ENCODE data around the gene ASH1L.

The ASH1L gene

DNA sequence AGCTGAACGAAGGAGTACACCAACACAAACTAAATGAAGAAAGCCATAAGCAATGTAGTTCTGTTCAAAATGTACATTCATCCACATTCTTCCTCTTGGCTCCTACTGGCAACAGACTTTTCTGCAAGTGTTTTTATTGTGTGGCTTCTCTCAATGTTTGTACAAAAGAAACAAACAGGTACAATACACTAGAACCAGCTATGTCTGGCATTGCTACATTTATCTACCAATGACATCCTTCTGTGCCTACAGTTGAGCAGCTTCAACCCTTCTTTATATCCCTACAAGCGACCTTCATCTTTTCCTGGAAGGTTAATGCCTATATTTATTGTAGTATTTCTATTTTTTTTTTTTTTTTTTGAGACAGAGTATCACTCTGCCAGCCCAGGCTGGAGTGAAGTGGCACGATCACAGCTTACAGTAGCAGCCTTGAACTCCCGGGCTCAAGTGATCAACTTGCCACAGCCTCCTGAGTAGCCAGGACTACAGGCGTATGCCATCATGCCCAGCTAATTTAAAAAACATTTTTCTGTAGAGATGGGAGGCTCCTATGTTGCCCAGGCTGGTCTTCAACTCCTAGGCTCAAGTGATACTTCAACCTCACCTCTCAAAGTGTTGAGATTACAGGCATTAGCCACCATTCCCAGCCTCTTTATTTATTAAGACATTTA, 89.3 kb downstream of the ASH1L start:
- no peaks in the 10 kb centered on the region for H3K27me3 ChIP-seq (ENCODE audit: control insufficient read depth, insufficient read depth, low read length, poor library complexity, severe bottlenecking)
- H3K27ac ChIP-seq (ENCODE audit: insufficient read depth, low read depth, low read length, poor library complexity, severe bottlenecking) = no peak overlapping the region
- 95 to 97% methylated on average over 4 to 5 of the region's 5 CpGs for WGBS, 2 experiments
- peaks cover 5% of the 10 kb centered on the region for H3K36me3 ChIP-seq (ENCODE audit: control insufficient read depth, insufficient read depth, low read length)
- H3K4me1 ChIP-seq (ENCODE audit: control insufficient read depth, insufficient read depth, low read length) = peaks cover under 1% of the 10 kb centered on the region
- H3K4me3 ChIP-seq (ENCODE audit: insufficient read depth, low read depth, low read length) = no peak overlapping the region
- no peaks in the 10 kb centered on the region for H3K9me3 ChIP-seq (ENCODE audit: control insufficient read depth, low read length)

DNA sequence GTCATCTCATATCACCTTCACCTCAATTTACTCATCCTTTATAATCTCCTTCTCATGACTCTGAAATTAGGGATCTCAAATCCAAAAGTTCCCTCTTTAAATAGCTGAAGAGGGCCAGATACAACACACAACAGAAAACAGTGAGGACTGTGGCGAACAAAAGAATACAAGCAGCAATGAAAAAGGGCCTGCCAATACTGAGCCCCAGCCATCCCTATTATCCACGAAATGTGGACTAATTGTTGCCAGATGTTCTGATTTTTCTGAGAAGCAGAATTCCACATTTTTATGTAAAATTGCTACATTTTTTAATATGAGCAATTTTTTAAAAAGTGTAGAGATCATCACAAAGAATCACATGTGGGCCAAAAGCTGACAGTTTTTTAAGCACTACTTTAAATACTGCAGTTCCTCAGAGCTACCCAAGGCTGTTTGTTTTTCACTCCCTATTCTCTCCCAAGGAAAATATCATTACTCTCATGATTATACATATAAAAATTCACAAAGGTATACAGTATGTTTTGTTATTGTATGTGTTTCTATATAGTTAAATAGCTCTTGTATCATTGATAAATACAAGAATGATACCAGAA, 90.0 kb downstream of the ASH1L start:
- no peak overlapping the region for H3K27ac ChIP-seq (ENCODE audit: insufficient read depth, low read depth, low read length, poor library complexity, severe bottlenecking)
- H3K9me3 ChIP-seq (ENCODE audit: control insufficient read depth, low read length) = no peaks in the 10 kb centered on the region
- H3K27me3 ChIP-seq (ENCODE audit: control insufficient read depth, insufficient read depth, low read length, poor library complexity, severe bottlenecking) = no peaks in the 10 kb centered on the region
- H3K36me3 ChIP-seq (ENCODE audit: control insufficient read depth, insufficient read depth, low read length) = peaks cover 5% of the 10 kb centered on the region
- H3K4me3 ChIP-seq (ENCODE audit: insufficient read depth, low read depth, low read length) = no peak overlapping the region
- no peaks in the 10 kb centered on the region for H3K4me1 ChIP-seq (ENCODE audit: control insufficient read depth, insufficient read depth, low read length)
- WGBS, 2 experiments = 93 to 97% methylated on average over 2 of the region's 2 CpGs

DNA sequence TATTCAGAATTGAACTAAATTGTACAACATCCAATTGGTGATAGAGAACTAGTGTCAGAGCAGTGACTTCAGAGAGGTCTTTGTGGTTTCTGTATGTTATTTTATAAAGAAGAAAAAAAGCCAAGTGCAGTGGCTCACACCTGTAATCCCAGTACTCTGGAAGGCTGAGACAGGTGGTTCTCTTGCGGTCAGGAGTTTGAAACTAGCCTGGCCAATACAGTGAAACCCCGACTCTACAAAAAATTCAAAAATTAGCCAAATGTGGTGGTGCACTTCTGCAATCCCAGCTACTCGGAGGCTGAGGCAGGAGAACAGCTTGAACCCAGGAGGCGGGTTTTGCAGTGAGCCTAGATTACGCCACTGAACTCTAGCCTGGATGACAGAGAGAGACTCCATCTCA, 90.7 kb downstream of the ASH1L start:
- Histone ChIP-seq H3K27ac (ENCODE audit: insufficient read depth, low read depth, low read length, poor library complexity, severe bottlenecking) (no peak overlapping the region), H3K4me3 (ENCODE audit: insufficient read depth, low read depth, low read length) (no peak overlapping the region), H3K36me3 (ENCODE audit: control insufficient read depth, insufficient read depth, low read length) (peaks cover 5% of the 10 kb centered on the region), H3K4me1 (ENCODE audit: control insufficient read depth, insufficient read depth, low read length) (no peaks in the 10 kb centered on the region), H3K27me3 (ENCODE audit: control insufficient read depth, insufficient read depth, low read length, poor library complexity, severe bottlenecking) (no peaks in the 10 kb centered on the region), H3K9me3 (ENCODE audit: control insufficient read depth, low read length) (no peaks in the 10 kb centered on the region)
- WGBS, 2 experiments = 93 to 94% methylated on average over 5 of the region's 5 CpGs

DNA sequence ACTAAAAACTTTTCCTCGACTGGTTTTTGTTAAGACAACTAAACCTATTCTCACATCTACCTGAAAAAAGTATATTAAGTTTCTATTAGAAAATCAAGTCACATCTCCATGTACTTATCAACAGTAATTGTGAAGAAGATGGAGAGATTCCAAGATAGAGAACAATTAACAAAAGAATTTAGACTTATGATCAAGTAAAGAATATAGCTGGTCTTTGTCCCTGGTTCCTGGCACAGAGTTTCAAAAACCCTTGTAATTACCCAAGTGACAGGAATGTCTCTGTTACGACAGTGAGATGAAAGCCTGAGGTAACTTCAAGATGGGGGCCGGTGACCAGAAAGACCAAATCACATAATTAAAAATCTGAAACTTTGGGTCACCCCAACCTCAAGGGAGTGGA, 91.6 kb downstream of the ASH1L start:
- H3K27me3 ChIP-seq (ENCODE audit: control insufficient read depth, insufficient read depth, low read length, poor library complexity, severe bottlenecking) = no peaks in the 10 kb centered on the region
- no peak overlapping the region for H3K4me3 ChIP-seq (ENCODE audit: insufficient read depth, low read depth, low read length)
- H3K36me3 ChIP-seq (ENCODE audit: control insufficient read depth, insufficient read depth, low read length) = peaks cover 5% of the 10 kb centered on the region
- H3K9me3 ChIP-seq (ENCODE audit: control insufficient read depth, low read length) = no peaks in the 10 kb centered on the region
- WGBS, 2 experiments = 96 to 97% methylated on average over 2 of the region's 3 CpGs
- H3K4me1 ChIP-seq (ENCODE audit: control insufficient read depth, insufficient read depth, low read length) = no peaks in the 10 kb centered on the region
- H3K27ac ChIP-seq (ENCODE audit: insufficient read depth, low read depth, low read length, poor library complexity, severe bottlenecking) = no peak overlapping the region

DNA sequence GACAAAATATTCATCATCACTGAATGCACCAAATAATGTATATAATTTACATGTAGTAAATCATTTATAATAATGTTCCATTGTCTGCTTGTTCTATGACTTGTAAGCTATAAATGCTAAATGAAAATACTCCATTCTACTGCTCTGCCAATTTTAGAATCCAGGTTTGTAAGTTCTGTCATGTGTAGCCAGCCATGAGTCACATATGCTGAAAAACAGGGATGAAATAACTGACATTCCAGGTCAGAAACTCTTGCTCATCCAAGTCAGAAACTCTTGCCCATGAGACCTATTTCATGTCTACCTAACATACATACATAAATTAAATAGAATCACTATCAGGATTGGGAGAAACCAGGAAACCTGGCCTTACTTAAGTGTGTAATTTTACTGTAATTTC, 95.6 kb downstream of the ASH1L start:
- Histone ChIP-seq H3K27me3 (ENCODE audit: control insufficient read depth, insufficient read depth, low read length, poor library complexity, severe bottlenecking) (no peaks in the 10 kb centered on the region), H3K36me3 (ENCODE audit: control insufficient read depth, insufficient read depth, low read length) (peaks cover 3% of the 10 kb centered on the region), H3K4me3 (ENCODE audit: insufficient read depth, low read depth, low read length) (no peak overlapping the region), H3K27ac (ENCODE audit: insufficient read depth, low read depth, low read length, poor library complexity, severe bottlenecking) (no peak overlapping the region), H3K9me3 (ENCODE audit: control insufficient read depth, low read length) (no peaks in the 10 kb centered on the region), H3K4me1 (ENCODE audit: control insufficient read depth, insufficient read depth, low read length) (no peaks in the 10 kb centered on the region)

DNA sequence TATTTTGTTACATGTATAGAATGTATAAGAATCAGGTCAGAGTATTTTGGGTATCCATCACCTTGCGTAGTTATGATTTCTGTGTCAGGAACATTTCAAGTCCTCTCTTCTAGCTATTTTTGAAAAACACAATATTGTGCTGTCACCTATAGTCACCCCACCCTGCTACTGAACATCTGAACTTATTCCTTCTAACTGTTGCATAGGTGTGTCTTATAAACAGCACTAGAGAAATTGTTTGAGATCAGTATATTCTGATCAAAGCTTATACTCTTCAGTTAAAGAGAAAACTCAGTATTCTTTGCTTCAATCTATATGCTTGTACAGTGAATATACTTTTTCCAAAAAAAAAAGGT, 96.0 kb downstream of the ASH1L start:
- no peaks in the 10 kb centered on the region for H3K4me1 ChIP-seq (ENCODE audit: control insufficient read depth, insufficient read depth, low read length)
- WGBS, 2 experiments = 83 to 96% methylated on average over 1 of the region's 1 CpG
- no peaks in the 10 kb centered on the region for H3K9me3 ChIP-seq (ENCODE audit: control insufficient read depth, low read length)
- no peaks in the 10 kb centered on the region for H3K36me3 ChIP-seq (ENCODE audit: control insufficient read depth, insufficient read depth, low read length)
- H3K27ac ChIP-seq (ENCODE audit: insufficient read depth, low read depth, low read length, poor library complexity, severe bottlenecking) = no peak overlapping the region
- H3K27me3 ChIP-seq (ENCODE audit: control insufficient read depth, insufficient read depth, low read length, poor library complexity, severe bottlenecking) = no peaks in the 10 kb centered on the region
- no peak overlapping the region for H3K4me3 ChIP-seq (ENCODE audit: insufficient read depth, low read depth, low read length)

DNA sequence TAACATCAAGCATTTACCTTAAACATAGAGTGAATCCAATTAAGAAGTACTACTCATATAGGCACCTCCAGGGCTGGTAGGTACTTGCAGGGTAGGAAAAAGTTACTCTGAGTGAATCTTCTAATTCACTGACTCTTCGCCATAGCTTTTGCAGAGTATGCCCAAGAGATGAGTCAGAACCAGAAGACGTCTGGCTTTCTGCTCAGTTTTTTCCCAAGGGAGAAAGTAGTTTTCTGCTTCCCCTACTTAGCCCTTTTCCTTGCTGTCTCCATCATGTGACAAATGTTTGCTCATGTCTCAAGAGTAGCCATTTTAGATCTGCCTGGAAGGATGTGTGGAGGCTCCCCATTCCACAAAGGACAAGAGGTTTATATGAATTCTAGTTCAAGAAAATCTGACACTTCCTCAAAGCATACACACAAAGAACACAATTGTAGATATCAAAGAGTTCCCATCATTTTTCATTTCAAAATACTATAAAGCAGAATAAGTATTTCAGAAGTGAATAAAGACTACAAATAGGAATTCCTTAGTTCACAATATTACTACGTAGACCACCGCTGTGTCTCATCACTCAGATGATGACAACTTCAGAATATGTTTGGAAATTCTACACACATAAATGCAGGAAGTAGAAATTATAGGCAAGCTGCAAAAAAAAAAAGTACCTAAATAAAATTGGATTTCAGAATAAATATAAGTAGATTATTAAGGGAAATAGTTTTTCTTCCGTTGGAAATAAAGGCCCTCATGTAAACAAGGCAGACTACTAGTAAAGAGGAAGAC, 98.5 kb downstream of the ASH1L start:
- H3K4me1 ChIP-seq (ENCODE audit: control insufficient read depth, insufficient read depth, low read length) = no peaks in the 10 kb centered on the region
- no peak overlapping the region for H3K27ac ChIP-seq (ENCODE audit: insufficient read depth, low read depth, low read length, poor library complexity, severe bottlenecking)
- H3K27me3 ChIP-seq (ENCODE audit: control insufficient read depth, insufficient read depth, low read length, poor library complexity, severe bottlenecking) = no peaks in the 10 kb centered on the region
- H3K4me3 ChIP-seq (ENCODE audit: insufficient read depth, low read depth, low read length) = no peak overlapping the region
- no peaks in the 10 kb centered on the region for H3K9me3 ChIP-seq (ENCODE audit: control insufficient read depth, low read length)
- H3K36me3 ChIP-seq (ENCODE audit: control insufficient read depth, insufficient read depth, low read length) = no peaks in the 10 kb centered on the region
- WGBS, 2 experiments = 98% methylated on average over 2 to 4 of the region's 5 CpGs

DNA sequence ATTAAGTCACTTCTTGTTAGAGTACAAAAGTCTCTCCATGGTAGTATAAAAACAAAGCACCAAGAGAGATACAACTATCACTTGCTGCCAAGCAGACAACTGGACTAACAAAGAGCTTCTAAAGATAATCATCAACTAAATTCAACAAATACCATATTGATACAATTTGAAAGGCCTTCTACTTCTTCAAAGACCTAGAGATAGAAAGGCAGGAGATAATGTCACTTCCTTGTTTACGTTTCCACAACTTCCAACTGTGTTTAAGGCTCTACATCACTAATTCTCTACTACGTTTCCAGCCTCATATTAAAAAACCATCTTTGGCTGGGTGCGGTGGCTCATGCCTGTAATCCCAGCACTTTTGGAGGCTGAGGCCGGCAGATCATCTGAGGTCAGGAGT, 104.5 kb downstream of the ASH1L start:
- H3K4me3 ChIP-seq (ENCODE audit: insufficient read depth, low read depth, low read length) = no peak overlapping the region
- peaks cover 5% of the 10 kb centered on the region for H3K4me1 ChIP-seq (ENCODE audit: control insufficient read depth, insufficient read depth, low read length)
- H3K27ac ChIP-seq (ENCODE audit: insufficient read depth, low read depth, low read length, poor library complexity, severe bottlenecking) = no peak overlapping the region
- no peaks in the 10 kb centered on the region for H3K9me3 ChIP-seq (ENCODE audit: control insufficient read depth, low read length)
- H3K36me3 ChIP-seq (ENCODE audit: control insufficient read depth, insufficient read depth, low read length) = no peaks in the 10 kb centered on the region
- no peaks in the 10 kb centered on the region for H3K27me3 ChIP-seq (ENCODE audit: control insufficient read depth, insufficient read depth, low read length, poor library complexity, severe bottlenecking)
- 88 to 93% methylated on average over 4 of the region's 4 CpGs for WGBS, 2 experiments

DNA sequence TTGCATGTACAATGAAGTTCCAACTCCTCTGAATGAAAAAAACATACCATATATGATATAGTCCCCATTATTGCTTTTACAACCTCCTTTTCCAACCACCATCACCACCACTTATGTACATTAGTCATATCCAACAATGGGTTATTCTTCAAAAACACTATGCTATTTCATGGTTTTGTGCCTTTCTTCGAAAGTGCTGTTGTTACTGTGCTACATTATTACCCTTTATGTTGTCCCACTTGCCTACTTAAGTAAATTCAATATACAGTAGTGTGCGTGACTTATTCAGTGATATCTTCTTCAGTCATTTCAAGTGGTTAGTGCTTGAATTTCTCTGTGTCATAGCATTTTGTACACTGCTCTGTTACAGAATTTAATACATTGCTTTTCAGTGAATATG, 105.3 kb downstream of the ASH1L start:
- Histone ChIP-seq H3K27me3 (ENCODE audit: control insufficient read depth, insufficient read depth, low read length, poor library complexity, severe bottlenecking) (no peaks in the 10 kb centered on the region), H3K9me3 (ENCODE audit: control insufficient read depth, low read length) (no peaks in the 10 kb centered on the region), H3K27ac (ENCODE audit: insufficient read depth, low read depth, low read length, poor library complexity, severe bottlenecking) (no peak overlapping the region), H3K4me3 (ENCODE audit: insufficient read depth, low read depth, low read length) (no peak overlapping the region), H3K36me3 (ENCODE audit: control insufficient read depth, insufficient read depth, low read length) (no peaks in the 10 kb centered on the region), H3K4me1 (ENCODE audit: control insufficient read depth, insufficient read depth, low read length) (peaks cover 5% of the 10 kb centered on the region)
- WGBS, 2 experiments = 92 to 97% methylated on average over 2 of the region's 2 CpGs

DNA sequence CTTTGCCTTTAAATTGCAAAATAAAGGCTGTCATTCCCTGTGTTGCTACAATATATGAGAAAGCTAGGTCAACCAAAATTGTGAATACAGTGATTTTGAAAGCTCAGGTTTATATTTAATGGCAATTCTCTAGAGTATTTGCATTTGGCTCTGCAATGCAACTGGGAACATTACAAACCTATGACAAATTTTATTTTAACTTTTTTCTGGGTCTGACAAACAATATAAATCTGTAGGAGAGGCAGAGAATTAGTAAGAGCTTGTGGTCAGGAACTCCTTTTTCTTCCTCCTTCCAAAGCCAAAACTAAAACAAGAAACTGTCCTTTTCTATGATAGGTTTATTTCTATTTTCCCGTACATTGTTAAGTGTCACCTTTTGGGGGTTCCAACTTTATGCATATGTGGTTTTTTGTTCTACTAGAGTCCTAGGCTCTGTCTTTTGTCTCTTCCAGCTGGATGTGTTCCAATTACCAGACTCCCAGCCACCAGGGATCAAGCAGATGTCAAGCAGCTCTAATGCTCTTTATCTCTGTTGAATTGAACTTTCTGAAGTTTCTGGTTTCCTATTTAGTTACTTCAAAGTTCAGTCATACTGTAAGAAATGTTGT, 106.9 kb downstream of the ASH1L start:
- Histone ChIP-seq H3K4me1 (ENCODE audit: control insufficient read depth, insufficient read depth, low read length) (peaks cover 5% of the 10 kb centered on the region), H3K36me3 (ENCODE audit: control insufficient read depth, insufficient read depth, low read length) (no peaks in the 10 kb centered on the region), H3K4me3 (ENCODE audit: insufficient read depth, low read depth, low read length) (no peak overlapping the region), H3K27me3 (ENCODE audit: control insufficient read depth, insufficient read depth, low read length, poor library complexity, severe bottlenecking) (no peaks in the 10 kb centered on the region), H3K27ac (ENCODE audit: insufficient read depth, low read depth, low read length, poor library complexity, severe bottlenecking) (no peak overlapping the region), H3K9me3 (ENCODE audit: control insufficient read depth, low read length) (no peaks in the 10 kb centered on the region)
- 85 to 100% methylated on average over 1 of the region's 1 CpG for WGBS, 2 experiments
